Measurements from ENCODE around the gene XCL1.
"Not testable (repeated sequence)": the region's sequence is repeated elsewhere in the genome, so short reads cannot be mapped to it uniquely, and the experiment has no call there.

DNA sequence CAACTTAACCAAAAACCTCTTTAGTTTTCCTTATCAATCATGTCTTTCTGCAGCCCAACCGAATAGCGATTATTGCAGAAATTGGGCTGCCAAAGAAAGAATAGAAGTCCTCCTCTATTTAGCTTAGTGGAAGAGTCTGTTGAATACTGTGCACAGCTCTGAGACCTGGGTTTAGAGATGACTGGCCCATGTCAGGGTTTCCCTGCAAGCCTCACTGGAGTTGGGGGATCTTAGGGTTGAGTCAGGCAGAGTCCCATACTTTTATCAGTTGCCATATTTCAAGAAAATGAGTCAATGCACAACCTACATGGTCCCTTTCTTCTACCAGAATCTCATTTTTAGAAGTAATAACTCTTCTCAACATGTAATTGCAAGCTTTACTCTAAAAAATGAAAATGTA is 3.9 kb downstream of the XCL1 start:
- TF ChIP-seq, protein P1, sequence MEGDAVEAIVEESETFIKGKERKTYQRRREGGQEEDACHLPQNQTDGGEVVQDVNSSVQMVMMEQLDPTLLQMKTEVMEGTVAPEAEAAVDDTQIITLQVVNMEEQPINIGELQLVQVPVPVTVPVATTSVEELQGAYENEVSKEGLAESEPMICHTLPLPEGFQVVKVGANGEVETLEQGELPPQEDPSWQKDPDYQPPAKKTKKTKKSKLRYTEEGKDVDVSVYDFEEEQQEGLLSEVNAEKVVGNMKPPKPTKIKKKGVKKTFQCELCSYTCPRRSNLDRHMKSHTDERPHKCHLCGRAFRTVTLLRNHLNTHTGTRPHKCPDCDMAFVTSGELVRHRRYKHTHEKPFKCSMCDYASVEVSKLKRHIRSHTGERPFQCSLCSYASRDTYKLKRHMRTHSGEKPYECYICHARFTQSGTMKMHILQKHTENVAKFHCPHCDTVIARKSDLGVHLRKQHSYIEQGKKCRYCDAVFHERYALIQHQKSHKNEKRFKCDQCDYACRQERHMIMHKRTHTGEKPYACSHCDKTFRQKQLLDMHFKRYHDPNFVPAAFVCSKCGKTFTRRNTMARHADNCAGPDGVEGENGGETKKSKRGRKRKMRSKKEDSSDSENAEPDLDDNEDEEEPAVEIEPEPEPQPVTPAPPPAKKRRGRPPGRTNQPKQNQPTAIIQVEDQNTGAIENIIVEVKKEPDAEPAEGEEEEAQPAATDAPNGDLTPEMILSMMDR (IDR thresholded peaks at IDR 0.05): not testable (repeated sequence)
- TF ChIP-seq POLR2A (IDR thresholded peaks at IDR 0.05): not testable (repeated sequence)

Measured in lower leg skin (tissue), 3 donors.